Measurements from ENCODE around the gene ADAM23. TPM values are rescaled to one million over a fixed set of nuclear protein-coding genes. Genes with fewer than 3 reads are reported as not detected.

Gene ADAM23
- total RNA-seq, 2 donors from 2014 or later = 2.2 to 3.3 TPM

- H3K36me3 Mint-ChIP-seq (ENCODE audit: low read depth) = no peaks in the 10 kb centered on the region
- peaks cover 6% of the 10 kb centered on the region for H3K27me3 Mint-ChIP-seq
- H3K9me3 Mint-ChIP-seq = no peaks in the 10 kb centered on the region
- H3K4me1 Mint-ChIP-seq = no peaks in the 10 kb centered on the region
- H3K27ac Mint-ChIP-seq = no peak within 1 kb of the TSS
- no peak within 1 kb of the TSS for H3K4me3 Mint-ChIP-seq
- ATAC-seq (replicated peaks) = no peak
Measured at GRCh38 chr2:206642075-206643025, 199.0 kb downstream of the ADAM23 start, which contains the start of gene FAM237A. Gene FAM237A (plus strand): TSS chr2:206642487. CDS start chr2:206644237, 1,750 bp downstream.

- Mint-ChIP-seq H3K9me3 (no peaks in the 10 kb centered on the region), H3K36me3 (ENCODE audit: low read depth) (no peaks in the 10 kb centered on the region), H3K27me3 (peaks cover 3% of the 10 kb centered on the region), H3K4me1 (no peaks in the 10 kb centered on the region), H3K27ac (no peak overlapping the region), H3K4me3 (no peak overlapping the region)
- no peak for ATAC-seq (replicated peaks)
Measured at GRCh38 chr2:206647985-206648384, 204.7 kb downstream of the ADAM23 start.

- peaks cover 7% of the 10 kb centered on the region for H3K9me3 Mint-ChIP-seq
- H3K36me3 Mint-ChIP-seq (ENCODE audit: low read depth) = no peaks in the 10 kb centered on the region
- H3K27me3 Mint-ChIP-seq = peaks cover 11% of the 10 kb centered on the region
- H3K4me3 Mint-ChIP-seq = no peak overlapping the region
- no peak overlapping the region for H3K27ac Mint-ChIP-seq
- no peaks in the 10 kb centered on the region for H3K4me1 Mint-ChIP-seq
- ATAC-seq (replicated peaks) = peak; percentile 72
Measured at GRCh38 chr2:206657087-206657486, 213.8 kb downstream of the ADAM23 start.

GRCh38 chr2:206665251-206665650, 221.9 kb downstream of the ADAM23 start:
- no peak for ATAC-seq (replicated peaks)
- no peaks in the 10 kb centered on the region for H3K36me3 Mint-ChIP-seq (ENCODE audit: low read depth)
- no peak overlapping the region for H3K27ac Mint-ChIP-seq
- no peaks in the 10 kb centered on the region for H3K9me3 Mint-ChIP-seq
- H3K27me3 Mint-ChIP-seq = peaks cover 14% of the 10 kb centered on the region
- no peak overlapping the region for H3K4me3 Mint-ChIP-seq
- H3K4me1 Mint-ChIP-seq = no peaks in the 10 kb centered on the region

Other genes starting within 250 kb of the ADAM23 start
- gene ZDBF2, start 168.9 kb upstream of the ADAM23 start, total RNA-seq = 10 to 100 TPM; 14.0 to 42.8 TPM
- not detected for gene FAM237A, start 199.0 kb downstream of the ADAM23 start, total RNA-seq